Fibroblast of skin of scalp (primary cell): ENCODE data around the gene RAB34.
A peak's percentile ranks its signal among the peaks of the same experiment; 100 is the strongest.
"Not testable (repeated sequence)": the region's sequence is repeated elsewhere in the genome, so short reads cannot be mapped to it uniquely, and the experiment has no call there.

Source experiments
- DNase-seq: peaks from one replicate; pipeline ENCODE4 v3.0.0-alpha.2; 2013

The RAB34 gene

DNA sequence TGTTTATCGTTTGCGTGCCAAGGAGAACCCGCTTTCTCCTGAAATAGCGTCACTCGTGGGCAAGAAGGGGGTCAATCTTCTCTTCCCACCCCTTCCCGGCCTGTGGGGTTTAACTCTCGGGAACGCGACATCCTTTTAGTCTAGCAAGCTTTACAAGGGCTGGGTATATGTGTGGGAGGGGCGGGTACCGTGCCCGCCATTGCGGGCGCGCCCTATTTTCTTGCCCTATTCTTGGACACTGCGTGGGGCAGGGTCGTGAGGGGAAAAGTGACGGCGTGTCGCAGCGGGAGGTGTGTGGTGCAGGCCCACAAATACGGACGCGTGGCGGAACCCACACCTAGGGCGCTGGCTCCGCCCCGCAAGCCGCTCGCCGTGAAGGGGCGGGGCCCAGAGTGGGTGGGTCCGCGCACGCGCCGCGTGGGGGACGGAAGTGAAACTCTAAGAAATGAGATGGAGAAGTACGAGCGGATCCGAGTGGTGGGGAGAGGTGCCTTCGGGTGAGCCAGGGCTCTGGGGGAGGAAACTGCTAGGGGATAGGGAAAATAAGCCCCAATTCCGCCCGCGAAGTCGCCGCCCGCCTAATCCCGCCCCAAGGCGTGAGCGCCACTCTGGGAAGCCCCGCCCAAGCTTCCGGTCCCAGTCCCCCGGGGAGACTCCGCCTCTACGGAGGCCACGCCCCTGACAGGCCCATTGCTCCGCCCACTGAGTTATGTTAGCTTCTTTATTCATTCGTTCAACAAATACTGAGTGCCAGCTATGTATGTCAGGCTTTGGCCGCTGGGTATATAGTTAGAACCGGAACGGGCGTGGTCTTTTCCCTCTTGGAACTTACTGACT, 10.9 kb upstream of the RAB34 start, which contains the start of gene NEK8:
NEK8 (plus strand) TSS at position 425 of the 837 bp plus-strand sequence; CDS start at position 451, 26 bp downstream.
- DNase-seq = peak; percentile 95

DNA sequence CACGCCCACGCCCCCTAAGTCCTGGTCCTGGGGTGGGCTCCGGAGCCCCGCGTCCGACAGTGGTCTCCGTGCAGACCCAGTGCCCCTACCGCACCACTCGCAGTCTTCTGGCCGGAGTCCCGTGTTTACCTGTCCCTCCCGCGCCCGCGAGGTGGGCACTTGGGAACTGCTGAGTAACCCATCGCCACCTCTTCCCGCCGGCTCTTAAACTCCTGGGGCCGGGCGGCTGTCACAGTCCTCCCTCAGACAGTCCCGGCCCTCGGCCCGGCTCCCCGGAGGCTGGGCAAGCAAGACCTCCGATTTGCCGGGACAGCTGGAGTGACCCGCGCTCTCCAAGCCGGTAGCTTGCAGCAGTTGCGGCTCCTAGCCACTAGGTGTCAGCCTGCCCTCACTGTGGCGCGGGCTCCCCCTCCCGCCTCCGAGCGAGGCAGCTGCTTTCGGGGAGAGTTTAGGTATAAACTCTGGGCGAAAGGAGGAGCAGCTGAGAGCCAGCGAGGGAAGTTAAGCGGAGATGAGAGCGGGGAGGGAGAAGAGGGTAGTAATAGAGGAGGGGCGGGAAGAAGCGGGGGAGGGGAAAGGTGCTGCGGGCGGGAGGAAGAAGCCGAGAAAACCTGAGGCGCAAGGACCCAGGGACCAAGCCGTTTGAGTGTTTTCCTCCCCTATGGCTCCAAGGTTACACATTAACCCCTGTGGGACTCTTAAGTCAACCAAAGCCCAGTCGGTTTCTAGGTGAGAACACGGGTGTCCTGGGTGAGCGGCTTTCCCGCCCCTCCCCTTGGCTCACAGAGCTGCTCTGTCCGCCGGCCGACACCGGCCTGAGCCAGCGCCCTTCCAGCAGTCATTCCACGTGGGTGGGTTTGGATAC, 9.2 kb upstream of the RAB34 start:
- DNase-seq = peak; percentile 94

DNA sequence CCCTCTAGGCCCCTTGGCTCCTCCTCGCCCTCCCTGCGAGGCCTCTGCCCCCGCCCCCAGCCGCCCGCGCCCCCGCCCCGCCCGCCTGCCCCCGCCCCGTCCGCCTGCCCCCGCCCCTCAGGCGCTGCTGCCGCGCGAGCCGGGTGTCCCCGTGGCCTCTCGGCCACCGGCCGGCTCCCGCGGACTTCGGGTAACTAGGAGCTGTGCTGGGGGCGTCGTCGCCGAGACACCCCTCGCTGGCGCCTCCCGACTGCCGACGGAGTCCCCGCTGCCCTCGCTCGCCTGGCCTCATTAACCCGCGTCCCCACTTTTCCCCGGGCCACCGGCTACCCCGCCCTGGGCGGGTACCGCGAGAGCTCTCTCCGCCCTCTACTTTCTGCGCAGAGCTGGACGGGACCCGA, 8.6 kb upstream of the RAB34 start, which contains the start of gene TLCD1:
TLCD1 (minus strand) TSS at position 8 of the 401 bp plus-strand sequence. CDS start 136 bp downstream, outside the sequence.
- DNase-seq = peak; percentile 79

DNA sequence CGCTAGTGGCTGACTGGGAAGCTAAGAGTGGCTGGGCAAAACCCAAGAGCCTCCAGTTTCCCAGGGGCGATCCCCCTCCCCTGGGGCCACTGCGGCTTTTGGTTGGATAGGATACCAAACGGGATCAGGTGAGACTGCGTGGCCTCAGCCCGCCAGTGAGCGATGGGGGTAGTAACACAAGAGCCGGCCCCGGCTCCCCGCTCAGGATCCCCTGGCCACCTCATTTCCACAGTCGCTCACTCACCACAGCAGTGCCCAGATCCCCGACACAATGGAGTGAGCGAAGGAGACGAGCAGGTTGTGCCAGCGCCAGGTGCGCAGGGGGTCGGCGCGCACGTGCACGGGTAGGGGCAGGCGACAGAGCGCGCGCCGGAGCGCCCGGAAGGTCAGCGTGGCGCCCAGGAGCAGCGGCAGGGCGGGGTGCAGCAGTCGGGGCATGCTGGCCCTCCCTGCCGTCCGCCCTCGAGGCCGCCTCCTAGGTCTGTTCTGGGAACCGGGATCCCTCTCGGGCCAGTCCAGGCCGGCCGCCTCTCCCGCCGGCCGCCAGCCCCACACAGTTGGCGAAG, 8.1 kb upstream of the RAB34 start:
- peak; percentile 35 for DNase-seq

DNA sequence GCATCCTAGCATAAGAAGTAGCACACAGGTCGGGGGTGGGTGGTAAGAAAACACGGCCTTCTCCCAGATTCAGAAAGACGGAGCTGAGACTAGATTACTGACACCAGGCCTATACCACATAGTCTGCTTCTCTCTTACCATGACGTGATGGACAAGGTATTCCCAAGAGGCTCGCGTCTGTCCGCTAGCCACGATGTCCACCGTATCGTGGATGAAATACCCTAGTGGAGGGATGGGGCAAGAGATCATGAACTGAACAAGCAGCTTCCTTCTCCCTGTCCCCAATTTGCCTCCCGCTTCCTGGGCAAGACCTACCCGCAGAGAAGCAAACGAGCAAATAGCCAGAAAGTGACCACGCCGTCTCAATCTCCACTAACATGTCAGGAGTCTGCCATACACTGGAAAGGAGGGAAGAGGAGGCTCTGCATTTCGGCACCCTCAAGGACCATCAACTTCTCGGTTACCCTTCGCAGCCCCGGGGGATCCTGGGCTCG, 7.5 kb upstream of the RAB34 start:
- peak; percentile 47 for DNase-seq

DNA sequence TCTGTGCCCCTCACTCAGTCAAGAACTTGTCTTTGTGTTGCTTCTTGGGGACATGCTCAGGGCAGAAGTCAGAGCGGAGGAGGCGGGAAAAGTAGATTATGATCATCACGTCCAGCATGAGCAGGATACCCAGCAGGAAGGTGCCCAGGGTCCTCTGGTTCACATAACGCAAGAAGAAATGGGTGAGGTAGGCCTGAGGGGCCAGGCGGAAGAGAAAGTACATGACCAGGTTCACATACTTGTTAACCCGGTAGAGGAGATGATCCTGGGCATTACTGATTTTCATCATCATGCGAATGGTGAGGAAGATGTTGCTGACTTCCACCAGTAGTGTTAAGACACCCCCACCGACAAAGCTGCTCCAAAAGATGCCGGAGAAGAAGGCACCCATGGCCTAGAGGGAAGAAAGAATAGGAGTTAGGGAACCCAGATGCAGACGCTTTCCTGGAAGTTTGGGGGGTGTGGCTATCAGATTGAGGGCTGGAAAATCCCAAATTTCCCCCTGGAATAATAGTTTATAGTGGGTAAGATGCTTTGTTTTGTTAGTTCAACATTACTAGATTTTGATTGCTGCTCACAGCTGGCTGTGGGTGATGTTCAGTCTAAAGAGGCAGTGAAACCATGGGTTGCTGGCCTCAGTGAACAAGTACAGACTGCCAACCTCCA, 7.0 kb upstream of the RAB34 start:
- DNase-seq = no peak

DNA sequence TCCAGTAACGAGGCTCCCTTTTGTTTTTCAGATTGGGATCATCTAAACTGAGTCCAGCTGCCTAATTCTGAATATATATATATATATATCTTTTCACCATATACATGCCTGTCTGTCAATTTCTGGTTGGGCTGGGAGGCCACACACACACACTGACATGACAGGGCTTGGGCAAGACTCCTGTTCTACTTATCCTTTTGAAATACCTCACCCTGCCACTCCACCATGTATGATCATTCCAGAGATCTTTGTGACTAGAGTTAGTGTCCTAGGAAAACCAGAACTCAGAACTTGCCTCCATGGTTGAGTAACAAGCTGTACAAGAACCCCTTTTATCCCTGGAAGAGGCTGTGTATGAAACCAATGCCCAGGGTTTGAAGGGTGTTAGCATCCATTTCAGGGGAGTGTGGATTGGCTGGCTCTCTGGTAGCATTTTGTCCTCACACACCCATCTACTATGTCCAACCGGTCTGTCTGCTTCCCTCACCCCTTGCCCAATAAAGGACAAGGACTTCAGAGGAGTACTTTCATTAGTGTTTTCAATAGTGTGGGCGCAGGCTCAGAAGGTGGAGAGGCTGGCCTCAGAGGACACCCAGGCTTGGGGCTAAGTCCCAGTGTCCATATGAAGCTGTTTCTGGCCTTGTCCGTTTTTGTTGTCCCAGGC, 6.3 kb upstream of the RAB34 start:
- not testable (repeated sequence) for DNase-seq

DNA sequence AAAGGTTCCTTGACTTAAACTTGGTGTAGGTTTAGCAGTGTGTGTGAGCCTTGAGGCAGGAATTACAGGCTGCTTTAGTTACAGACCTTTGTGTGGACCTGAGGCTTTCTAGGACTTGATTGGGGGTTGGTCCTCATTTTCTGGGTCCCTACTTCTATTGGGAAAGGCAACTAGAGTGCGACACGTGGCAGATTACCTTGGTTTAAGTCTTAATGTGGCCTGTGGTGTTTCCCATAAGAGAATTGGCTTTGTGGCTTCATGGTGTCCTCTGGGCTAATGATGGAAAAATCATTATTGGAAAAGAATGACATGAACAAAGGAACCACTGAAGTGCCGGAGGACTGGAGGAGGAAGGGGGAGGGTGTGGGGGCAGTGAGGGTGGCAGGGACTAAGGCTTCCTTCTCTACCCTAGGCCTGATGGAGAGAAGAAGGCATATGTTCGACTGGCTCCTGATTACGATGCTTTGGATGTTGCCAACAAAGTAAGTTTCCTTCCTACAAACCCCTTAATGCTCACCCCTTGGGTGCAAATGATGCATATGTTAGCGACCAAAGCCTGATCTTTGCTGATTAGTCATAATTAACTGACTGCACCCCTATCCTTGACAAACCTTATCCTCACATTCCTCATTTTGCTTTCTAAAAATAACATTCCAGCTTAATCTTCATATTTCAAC, 5.6 kb upstream of the RAB34 start:
- DNase-seq = no peak

DNA sequence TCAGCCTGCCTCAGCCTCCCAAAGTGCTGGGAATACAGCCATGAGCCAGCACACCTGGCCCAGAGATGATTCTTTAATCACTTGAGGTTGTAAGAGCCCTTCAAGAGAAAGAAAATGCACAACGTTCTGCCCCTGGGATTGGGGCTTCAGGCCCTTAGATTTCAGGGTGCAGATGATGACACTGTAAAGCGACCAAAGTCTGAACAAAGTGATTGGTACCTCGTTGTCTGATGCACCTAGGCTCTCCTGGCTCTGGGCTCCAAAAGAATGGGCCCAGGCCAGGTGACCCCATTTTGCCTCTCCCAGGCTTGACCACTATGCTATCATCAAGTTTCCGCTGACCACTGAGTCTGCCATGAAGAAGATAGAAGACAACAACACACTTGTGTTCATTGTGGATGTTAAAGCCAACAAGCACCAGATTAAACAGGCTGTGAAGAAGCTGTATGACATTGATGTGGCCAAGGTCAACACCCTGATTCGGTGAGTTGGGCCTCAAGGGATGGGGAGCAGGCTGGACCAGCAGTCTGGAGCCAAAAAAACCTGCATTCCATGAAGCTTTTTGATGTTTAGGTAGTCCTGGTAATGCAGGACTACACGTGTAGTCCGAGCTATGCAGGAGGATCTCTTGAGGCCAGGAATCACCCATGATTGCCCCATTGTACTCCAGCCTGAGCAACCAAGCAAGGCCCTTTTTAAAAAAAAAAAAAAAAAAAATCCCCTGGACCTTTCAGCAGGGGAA, 4.9 kb upstream of the RAB34 start:
- no peak for DNase-seq

DNA sequence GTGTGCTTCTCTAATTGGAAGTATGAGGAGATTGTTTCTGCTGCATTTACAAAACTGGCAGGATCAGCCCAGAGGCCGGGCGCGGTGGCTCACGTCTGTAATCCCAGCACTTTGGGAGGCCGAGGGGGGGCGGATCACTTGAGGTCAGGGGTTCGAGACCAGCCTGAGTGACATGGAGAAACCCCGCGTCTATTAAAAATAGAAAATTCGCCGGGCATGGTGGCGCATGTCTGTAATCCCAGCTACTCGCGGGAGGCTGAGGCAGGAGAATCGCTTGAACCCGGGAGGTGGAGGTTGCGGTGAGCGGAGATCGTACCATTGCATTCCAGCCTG, 3.3 kb upstream of the RAB34 start:
- DNase-seq = not testable (repeated sequence)

DNA sequence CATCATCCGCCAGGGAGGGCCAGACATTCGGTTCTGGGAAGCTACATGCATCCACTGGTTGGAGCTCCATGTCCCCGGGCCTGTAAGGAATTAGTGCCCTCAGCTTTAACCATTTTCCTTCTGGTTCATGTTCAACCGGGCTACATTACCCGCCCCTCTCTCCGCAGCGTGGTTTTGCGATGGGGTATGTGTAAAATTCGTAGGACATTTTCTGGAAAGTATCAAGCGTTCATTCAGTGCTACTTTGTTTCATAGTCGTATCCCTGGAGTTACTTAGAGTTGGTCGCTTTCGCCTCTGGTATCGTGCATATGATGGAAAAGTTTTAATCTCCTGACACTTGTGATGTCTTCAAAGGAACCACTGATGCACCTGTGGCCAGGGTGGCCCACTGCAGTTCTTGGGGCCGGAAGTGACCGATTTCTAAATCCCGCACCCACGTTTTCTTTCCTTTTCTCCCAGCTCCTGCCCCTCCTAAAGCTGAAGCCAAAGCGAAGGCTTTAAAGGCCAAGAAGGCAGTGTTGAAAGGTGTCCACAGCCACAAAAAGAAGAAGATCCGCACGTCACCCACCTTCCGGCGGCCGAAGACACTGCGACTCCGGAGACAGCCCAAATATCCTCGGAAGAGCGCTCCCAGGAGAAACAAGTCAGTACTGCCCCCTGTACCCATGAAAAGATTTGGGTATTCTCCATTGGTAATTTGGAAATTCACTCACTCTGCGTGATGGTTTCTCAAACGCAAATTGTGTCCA, 2.8 kb upstream of the RAB34 start:
- no peak for DNase-seq

DNA sequence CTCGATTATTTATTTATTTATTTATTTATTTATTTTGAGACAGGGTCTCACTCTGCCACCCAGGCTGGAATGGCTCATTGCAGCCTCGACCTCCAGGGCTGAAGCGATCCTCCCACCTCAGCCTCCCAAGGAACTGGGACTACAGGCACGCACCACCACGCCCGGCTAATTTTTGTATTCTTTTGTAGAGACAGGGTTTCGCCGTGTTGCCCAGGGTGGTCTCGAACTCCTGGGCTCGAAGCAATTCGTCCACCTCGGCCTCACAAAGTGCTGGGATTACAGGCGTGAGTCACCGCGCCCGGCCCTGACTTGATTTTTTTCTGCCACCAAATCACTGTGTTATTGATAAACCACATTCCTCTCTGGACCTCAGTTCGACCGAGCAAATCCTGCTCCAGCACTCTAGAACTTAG, 1.4 kb upstream of the RAB34 start:
- DNase-seq = no peak

DNA sequence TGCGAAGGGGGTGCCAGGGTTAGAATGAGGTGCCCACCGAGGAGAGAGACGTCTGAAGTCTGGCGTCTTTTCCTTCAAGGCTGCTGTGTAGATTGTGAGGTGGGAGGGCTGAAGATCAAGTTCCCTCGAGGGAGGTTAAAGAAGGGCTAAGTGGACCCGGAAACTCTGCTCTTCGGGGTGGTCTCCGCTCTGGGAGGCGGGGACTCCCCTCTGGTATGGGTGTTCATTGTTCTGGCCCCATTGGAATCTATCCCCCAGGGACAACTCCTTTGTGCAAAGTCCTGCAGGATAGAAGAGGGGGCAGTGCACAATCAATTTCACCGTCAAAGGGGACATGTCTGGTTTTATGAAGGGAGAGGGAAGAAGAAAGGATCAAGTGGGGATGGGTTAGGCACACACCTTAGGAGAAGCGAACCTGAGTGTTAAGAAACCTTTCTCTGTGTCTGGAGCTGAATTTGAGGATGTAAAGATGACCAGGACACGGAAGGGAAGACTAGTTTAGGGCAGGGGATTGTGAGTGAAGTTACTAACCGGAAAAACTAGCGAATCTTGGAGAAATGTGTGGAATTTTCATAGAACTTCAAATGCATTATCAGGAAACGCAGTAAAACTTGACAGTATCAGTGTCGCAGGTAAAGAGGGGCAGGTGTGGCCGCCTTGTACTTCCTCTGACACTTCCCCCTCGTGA, 809 bp upstream of the RAB34 start:
- DNase-seq = peak; percentile 61

DNA sequence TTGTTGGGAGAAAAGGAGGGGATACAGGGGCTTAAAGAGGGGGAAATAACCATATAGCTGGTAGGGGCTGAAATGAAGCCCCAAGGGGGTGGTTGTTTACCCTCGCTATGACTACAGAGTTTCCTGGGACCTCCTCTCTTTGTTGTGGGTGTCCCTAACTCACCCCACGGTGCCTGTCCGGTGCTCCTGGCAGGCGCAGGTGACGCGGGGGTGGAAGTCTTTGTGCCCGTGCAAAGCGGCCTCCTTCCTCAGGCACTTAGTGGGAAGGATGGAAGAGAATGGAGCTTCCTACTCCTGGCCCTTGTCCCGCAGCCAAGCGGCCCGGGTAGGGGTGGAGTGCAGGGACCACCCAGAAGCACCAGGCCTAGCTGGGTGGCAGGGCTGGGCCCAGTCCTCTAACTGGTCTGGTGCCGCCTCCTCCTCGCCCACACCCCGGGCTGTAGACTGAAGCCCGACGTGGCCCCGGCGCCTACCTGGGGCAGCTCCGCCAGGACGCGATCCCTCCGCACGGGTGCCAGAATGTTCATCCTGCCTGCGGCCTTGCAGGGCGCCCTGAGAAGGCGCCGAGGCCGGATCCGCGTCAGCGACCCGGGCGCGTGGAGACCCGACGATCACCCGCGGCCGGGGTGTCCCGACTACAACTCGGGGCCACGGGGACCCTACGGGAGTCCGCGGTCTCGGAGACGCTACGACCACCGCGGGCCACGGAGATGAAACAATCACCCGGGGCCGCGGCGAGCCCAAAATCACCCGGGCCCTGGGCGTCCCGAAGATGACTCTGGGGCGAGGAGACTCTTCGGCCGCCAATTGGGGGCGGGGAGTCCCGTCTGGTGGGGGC, 709 bp downstream of the RAB34 start:
- DNase-seq = peak; percentile 57

DNA sequence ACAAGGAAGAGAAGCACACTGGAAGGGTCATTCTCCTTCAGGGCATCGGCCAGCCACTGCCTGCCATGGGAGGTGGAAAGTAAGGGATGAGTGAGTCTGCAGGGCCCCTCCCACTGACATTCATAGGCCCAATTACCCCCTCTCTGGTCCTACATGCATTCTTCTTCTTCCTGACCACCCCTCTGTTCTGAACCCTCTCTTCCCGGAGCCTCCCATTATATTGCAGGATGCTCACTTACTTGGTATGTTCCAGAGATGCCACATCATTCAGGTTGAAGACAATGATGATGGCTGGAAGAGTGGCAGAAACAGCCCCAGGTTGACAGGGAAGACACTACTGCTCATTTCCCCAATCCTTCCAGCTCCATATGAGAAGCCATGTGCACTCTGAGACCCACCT, 2.5 kb downstream of the RAB34 start:
- DNase-seq = no peak

DNA sequence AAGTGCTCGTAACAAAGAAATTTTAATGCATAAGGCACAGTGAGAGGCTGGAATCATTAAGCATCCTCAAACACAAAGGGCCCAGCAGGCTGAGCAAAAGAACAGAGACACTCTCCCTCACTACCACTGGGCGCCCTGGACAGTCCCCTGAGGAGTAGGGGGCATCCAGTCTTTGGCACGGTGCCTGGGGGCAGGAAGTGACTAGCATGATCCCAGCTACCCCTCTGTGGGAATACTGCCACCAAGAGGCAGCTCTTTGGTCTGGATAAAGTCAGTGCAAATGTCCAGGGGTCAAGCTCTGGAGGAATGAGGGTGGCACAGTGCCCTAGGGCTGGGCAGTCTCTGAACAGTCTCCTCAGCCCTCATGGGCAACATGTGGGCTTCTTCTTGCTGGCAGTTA, 3.4 kb downstream of the RAB34 start:
- no peak for DNase-seq

DNA sequence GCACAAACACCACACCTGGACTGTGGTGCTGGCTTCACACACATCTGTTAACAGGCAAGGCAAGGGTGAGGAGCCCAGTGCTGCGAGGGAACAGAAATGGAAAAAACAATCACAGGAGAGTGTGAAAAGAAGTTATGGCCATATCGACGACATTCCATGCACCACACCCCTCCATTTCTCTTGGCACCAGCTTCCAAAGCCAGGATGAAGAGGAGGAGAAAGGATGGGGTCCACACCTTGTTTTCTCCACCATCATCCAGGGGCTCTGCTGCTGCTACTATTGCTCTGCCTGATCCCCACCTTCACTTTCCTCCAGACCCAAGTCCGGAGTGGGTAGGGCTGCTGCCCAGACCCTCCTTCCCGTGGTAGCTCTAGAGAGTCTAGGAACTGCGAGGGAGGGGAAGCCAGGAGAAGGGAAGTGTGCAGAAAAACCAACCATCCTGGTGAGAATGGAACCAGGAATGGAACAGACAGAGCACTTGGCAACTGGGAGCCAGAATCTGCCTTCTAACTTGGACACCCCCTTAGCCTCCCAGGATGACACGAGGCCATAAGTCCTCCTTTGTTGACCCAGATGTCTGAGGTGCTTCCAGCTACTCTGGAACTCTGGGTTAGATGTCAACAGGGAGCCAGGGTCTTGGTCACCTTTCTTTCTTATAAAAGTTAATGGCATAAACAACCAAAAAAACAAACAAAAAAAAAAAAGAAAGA, 4.8 kb downstream of the RAB34 start:
- no peak for DNase-seq
